Measurements from ENCODE around the gene FAM25A.
A peak's percentile ranks its signal among the peaks of the same experiment; 100 is the strongest.
"Not testable (repeated sequence)": the region's sequence is repeated elsewhere in the genome, so short reads cannot be mapped to it uniquely, and the experiment has no call there.

The FAM25A gene

GRCh38 chr10:87020056-87020455, at the start of gene FAM25A:
Gene FAM25A, plus strand, starts transcription at chr10:87020294. Its CDS starts 31 bp downstream, at chr10:87020325.
- not testable (repeated sequence) for DNase-seq

DNA sequence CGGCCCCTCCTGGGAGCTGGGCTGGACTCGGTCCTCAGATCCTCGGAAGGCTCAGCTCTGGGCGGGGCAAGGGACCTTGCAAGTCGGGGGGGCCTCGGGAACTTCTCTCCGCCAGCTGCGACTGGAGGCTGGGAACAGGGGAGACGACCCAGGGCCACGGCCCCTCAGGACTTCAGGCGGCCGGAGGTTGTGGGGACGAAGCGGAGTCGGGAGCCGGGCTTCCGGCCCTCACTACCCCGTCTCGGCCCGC, 49.2 kb upstream of the FAM25A start:
- DNase-seq, result no peak

DNA sequence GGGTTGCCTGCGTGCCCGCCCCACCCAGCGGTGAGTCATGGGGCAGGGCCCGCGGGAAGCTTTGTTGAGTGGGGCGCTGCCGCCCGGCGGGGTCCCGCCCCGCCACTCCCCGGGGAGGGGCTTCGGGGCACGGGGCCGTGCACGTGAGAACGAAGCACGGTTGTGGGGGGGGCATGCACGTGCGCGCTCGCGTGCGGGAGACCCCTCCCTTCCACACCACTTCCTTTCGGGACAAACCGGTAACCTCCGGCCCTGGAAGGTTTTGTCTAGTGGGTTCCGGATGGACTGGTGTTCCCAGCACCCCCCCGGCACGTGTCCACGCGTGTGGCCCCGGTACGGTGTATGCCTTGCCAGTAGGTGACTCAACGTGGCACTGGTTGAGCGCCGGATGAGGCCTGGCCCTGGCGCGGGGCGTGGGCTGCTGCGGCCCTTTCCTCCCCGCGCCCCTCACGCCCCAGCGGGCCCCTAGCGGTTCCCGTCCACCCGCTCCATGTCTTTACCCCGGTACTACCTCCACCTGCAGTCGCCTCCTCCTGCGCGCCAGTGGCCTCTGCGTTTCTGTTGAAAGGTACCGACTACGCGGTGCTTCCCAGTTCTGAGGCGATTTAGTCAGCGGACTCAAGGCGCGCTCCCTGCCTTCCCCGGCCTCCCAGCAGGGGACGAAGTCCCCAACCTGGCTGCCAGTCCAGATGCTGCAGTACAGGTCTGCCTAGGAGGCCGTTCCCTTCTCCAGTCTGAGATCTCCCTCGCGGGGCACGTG, 48.7 kb upstream of the FAM25A start:
- DNase-seq, result peak; percentile 87

GRCh38 chr10:86972613-86973380, 47.3 kb upstream of the FAM25A start:
- DNase-seq, result no peak

GRCh38 chr10:86974484-86974883, 45.6 kb upstream of the FAM25A start:
- no peak for DNase-seq

GRCh38 chr10:86976362-86977056, 43.6 kb upstream of the FAM25A start:
- no peak for DNase-seq

DNA sequence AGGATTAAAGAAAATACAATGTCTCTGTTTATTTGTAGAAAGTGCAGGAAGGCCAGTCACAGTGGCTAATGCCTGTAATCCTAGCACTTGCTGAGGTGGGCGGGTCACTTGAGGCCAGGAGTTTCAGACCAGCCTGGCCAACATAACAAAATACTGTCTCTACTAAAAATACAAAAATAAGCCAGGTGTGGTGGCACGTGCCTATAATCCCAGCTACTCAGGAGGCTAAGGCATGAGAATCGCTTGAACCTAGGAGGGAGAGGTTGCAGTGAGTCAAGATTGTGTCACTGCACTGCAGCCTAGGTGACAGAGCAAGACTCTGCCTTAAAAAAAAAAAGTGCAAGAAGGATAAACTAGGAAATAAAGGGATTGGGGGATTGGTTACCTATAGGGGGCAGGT, 41.6 kb upstream of the FAM25A start:
- DNase-seq, result not testable (repeated sequence)

DNA sequence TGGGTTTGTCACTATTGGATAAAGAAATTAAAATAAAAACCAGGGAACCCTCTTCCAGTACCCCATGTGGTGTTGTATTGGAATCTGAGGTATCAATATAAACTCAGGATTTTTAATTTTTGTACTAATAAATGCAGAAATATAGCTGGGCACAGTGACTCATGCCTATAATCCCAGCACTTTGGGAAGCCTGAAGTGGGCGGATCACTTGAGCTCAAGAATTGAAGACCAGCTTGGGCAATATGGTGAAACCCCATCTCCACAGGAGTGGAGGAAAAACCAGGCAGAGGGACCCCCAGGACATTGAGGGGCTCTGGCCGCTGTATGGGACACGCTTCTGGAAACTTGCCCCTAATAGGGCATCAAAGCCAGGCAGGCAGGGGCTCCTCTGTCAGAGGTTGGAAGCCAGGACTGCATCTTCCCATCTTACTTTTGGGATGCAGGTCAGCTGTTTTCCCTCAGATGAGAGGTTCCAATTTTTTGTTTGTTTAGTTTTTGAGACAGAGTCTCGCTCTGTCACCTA, 40.7 kb upstream of the FAM25A start:
- DNase-seq, result no peak

DNA sequence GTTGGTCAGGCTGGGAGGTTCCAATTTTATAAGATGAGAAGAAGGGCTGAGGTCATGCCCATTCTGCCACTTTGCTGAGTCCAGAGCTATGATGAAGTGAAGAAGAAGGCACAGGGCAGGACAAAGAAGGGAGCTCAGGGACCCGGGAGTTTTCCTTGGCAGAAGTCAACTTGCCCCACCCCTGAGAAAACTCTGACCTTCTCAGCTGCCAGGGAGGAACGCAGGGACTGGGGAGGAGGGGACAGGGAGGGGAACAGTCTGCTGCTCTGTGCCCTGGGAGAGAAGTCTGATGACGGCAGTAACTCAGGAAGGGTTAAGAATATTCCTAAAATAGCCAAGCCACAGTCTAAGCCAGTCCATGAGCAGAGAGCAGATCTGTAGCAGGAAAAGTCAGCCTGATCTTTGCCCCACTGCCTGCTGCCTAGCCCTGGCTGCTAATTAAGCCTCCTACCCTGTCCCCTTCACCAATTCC, 40.1 kb upstream of the FAM25A start:
- no peak for DNase-seq

- not testable (repeated sequence) for DNase-seq
Observed at GRCh38 chr10:86981020-86981419, 39.1 kb upstream of the FAM25A start.

- DNase-seq, result no peak
Observed at GRCh38 chr10:86981716-86982115, 38.4 kb upstream of the FAM25A start.

DNA sequence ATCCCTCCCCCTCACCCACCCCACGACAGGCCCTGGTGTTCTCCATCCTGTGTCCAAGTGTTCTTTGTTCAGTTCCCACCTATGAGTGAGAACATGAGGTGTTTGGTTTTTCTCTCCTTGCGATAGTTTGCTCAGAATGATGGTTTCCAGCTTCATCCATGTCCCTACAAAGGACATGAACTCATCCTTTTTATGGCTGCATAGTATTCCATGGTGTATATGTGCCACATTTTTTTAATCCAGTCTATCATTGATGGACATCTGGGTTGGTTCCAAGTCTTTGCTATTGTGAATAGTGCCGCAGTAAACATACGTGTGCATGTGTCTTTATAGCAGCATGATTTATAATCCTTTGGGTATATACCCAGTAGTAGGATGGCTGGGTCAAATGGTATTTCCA, 35.6 kb upstream of the FAM25A start:
- not testable (repeated sequence) for DNase-seq

- DNase-seq, result no peak
Observed at GRCh38 chr10:86988520-86988919, 31.6 kb upstream of the FAM25A start.

DNA sequence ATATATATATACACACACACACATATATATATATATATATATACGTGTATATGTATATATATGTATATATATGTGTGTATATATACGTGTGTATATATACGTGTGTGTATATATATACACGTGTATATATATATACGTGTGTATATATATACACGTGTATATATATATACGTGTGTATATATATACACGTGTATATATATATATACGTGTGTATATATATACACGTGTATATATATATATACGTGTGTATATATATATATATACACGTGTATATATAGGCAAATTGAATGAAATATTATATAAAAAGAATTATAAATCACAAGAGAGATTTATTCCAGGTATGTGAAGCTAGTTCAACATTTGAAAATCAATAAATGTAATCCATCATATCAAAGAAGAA, 28.7 kb upstream of the FAM25A start:
- not testable (repeated sequence) for DNase-seq

GRCh38 chr10:86992456-86992855, 27.6 kb upstream of the FAM25A start:
- DNase-seq, result no peak

- DNase-seq, result no peak
Observed at GRCh38 chr10:86992929-86993328, 27.2 kb upstream of the FAM25A start.

- not testable (repeated sequence) for DNase-seq
Observed at GRCh38 chr10:86999802-87000403, 20.2 kb upstream of the FAM25A start.

GRCh38 chr10:87000491-87000890, 19.6 kb upstream of the FAM25A start:
- no peak for DNase-seq

- DNase-seq, result not testable (repeated sequence)
Observed at GRCh38 chr10:87007124-87007523, 13.0 kb upstream of the FAM25A start.

- DNase-seq, result not testable (repeated sequence)
Observed at GRCh38 chr10:87007674-87008073, 12.4 kb upstream of the FAM25A start.

DNA sequence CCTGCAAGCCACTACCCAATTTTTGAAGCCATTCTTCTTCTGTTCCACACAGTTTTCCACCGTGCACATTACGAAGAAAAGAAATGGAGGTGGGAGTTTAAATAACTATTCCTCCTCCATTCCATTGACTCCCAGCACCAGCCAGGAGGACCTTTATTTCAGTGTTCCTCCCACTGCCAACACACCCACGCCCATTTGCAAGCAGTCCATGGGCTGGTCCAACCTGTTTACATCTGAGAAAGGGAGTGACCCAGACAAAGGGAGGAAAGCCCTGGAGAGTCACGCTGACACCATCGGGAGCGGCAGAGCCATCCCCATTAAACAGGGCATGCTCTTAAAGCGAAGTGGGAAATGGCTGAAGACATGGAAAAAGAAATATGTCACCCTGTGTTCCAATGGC, 11.8 kb upstream of the FAM25A start:
- not testable (repeated sequence) for DNase-seq

DNA sequence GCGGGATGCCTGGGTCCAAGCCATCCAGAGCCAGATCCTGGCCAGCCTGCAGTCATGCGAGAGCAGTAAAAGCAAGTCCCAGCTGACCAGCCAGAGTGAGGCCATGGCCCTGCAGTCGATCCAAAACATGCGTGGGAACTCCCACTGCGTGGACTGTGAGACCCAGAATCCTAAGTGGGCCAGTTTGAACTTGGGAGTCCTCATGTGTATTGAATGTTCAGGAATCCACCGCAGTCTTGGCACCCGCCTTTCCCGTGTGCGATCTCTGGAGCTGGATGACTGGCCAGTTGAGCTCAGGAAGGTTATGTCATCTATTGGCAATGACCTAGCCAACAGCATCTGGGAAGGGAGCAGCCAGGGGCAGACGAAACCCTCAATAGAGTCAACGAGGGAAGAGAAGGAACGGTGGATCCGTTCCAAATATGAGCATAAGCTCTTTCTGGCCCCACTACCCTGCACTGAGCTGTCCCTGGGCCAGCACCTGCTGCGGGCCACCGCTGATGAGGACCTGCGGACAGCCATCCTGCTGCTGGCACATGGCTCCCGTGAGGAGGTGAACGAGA, 10.9 kb upstream of the FAM25A start:
- DNase-seq, result not testable (repeated sequence)

DNA sequence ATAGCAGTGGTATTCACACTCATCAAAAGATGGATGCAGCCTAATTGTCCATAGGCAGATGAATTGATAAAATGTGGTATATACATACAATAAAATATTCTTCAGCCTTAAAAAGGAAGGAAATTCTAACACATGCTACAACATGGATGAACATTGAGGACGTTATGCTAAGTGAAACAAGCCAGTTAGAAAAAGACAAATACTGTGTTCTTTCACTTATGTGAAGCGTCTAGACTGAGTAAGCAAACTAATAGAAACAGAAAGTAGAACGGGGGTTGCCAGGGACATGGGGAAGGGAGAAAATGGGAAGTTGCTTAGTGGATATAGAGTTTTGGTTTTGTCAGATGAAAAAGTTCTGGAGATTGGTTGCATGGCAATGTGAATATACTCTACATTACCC, 6.6 kb upstream of the FAM25A start:
- not testable (repeated sequence) for DNase-seq
